ENCODE data around the gene ATF6. TPM values are rescaled to one million over a fixed set of nuclear protein-coding genes. Genes with fewer than 3 reads are reported as not detected.

ATF6 gene
- total and polyA plus RNA-seq, 2 donors (not counting 1 experiment from before 2014, with no cell fraction given): 5.7 to 26.6 TPM

DNA sequence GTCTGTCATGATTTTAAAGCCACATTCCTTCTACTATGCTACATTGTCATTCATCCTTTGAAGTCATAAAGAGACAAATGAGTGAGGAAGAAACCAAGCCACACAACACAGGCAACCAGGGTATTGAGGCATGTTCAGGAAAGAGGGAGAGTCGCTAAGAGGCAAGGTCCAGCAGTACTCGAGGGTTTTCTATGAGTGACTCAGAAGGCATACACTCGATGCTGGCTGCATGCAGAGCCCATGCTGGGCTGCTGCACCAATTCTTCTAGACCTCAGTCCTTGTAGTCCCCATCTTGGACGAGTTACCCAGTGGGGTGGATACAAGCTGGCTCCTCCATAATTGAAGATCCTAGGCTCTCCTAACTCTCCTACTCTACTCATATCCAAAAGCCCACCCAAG lies 199.9 kb downstream of the ATF6 start:
- Histone ChIP-seq H3K27ac (ENCODE audit: low read length in 2 of 2) (no peak overlapping the region), H3K9me3 (ENCODE audit: control extremely low read depth in 1 of 3, control insufficient read depth in 2 of 3, insufficient read depth in 1 of 3, low read length in 2 of 3) (no peaks in the 10 kb centered on the region), H3K4me3 (ENCODE audit: control extremely low read depth in 1 of 5, extremely low read depth in 1 of 5, insufficient read depth in 1 of 5, low read depth in 2 of 5, low read length in 4 of 5) (no peak overlapping the region), H2AFZ (ENCODE audit: insufficient read depth, low read depth, low read length, poor library complexity, severe bottlenecking) (no peak overlapping the region), H3K36me3 (replicated peaks in 1 of 2; ENCODE audit: control extremely low read depth in 1 of 2, control insufficient read depth in 1 of 2, extremely low read depth in 1 of 2, insufficient read depth in 2 of 2, low read length in 1 of 2) (peaks cover 0 to 18% of the 10 kb centered on the region in 2 experiments), H3K79me2 (ENCODE audit: control insufficient read depth, insufficient read depth, low read length) (no peaks in the 10 kb centered on the region), H3K4me1 (ENCODE audit: control insufficient read depth in 2 of 2, insufficient read depth in 2 of 2, low read length in 2 of 2) (no peaks in the 10 kb centered on the region), H4K20me1 (ENCODE audit: control insufficient read depth, insufficient read depth, low read length, poor library complexity, severe bottlenecking) (no peaks in the 10 kb centered on the region), H3K4me2 (replicated peaks; ENCODE audit: low read depth, low read length, poor library complexity, severe bottlenecking) (no peak overlapping the region), H3K9ac (ENCODE audit: low read length) (no peak overlapping the region), H3K27me3 (replicated peaks in 1 of 4; ENCODE audit: control extremely low read depth in 1 of 4, control insufficient read depth in 3 of 4, insufficient read depth in 4 of 4, low read length in 3 of 4) (no peaks in the 10 kb centered on the region)
- ATAC-seq (ENCODE audit: low read depth) (no peak), DNase-seq (no peak)
- Mint-ChIP-seq H3K27me3 (no peaks in the 10 kb centered on the region), H3K27ac (no peak overlapping the region), H3K4me3 (no peak overlapping the region), H3K9me3 (ENCODE audit: insufficient read depth) (no peaks in the 10 kb centered on the region), H3K4me1 (peaks cover 10% of the 10 kb centered on the region)
- intact Hi-C loops (cut with micrococcal nuclease): no loop called here
- TF ChIP-seq EZH2 (IDR thresholded peaks at IDR 0.05; ENCODE audit: borderline replicate concordance, insufficient read depth, low read depth, low read length, poor library complexity, severe bottlenecking): no peak
- TF ChIP-seq, protein P1, sequence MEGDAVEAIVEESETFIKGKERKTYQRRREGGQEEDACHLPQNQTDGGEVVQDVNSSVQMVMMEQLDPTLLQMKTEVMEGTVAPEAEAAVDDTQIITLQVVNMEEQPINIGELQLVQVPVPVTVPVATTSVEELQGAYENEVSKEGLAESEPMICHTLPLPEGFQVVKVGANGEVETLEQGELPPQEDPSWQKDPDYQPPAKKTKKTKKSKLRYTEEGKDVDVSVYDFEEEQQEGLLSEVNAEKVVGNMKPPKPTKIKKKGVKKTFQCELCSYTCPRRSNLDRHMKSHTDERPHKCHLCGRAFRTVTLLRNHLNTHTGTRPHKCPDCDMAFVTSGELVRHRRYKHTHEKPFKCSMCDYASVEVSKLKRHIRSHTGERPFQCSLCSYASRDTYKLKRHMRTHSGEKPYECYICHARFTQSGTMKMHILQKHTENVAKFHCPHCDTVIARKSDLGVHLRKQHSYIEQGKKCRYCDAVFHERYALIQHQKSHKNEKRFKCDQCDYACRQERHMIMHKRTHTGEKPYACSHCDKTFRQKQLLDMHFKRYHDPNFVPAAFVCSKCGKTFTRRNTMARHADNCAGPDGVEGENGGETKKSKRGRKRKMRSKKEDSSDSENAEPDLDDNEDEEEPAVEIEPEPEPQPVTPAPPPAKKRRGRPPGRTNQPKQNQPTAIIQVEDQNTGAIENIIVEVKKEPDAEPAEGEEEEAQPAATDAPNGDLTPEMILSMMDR (IDR thresholded peaks at IDR 0.05): no peak
- ChIA-PET CTCF (interaction anchor here (0.8 kb wide), 1 partner anchor 336 kb away, joined by 3 read pairs; no protein-coding TSS in a partner anchor), POLR2A (no interaction called here)
- WGBS (ENCODE audit: insufficient coverage): 98% methylated on average over 4 of the region's 4 CpGs

DNA sequence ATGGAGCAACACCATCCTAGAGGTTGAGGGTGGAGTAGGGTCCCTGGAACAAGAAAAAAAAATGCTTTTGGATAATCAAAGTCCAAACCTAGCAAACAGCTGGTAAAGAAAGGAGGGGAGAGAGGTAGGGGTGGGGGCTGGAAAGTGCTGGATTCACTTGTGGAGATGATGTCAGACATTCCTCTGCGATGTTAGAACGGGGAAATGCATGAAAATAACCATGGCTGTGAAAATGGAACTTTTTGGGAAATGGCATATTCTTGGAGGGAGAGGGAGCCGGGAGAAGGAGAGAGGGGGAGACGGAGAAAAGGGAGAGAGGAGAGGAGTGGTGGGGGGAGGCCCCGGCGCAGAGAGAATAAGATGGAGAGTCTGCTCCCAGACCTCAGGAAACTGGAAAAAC lies 203.9 kb downstream of the ATF6 start:
- Mint-ChIP-seq H3K27ac (no peak overlapping the region), H3K9me3 (ENCODE audit: insufficient read depth) (no peaks in the 10 kb centered on the region), H3K4me1 (no peaks in the 10 kb centered on the region), H3K4me3 (no peak overlapping the region), H3K27me3 (no peaks in the 10 kb centered on the region)
- H3K4me3 ChIP-seq (ENCODE audit: control extremely low read depth in 1 of 5, extremely low read depth in 1 of 5, insufficient read depth in 1 of 5, low read depth in 2 of 5, low read length in 4 of 5): no peak overlapping the region
- no peak for TF ChIP-seq EZH2 (IDR thresholded peaks at IDR 0.05; ENCODE audit: borderline replicate concordance, insufficient read depth, low read depth, low read length, poor library complexity, severe bottlenecking)
- TF ChIP-seq, protein P1 (IDR thresholded peaks at IDR 0.05): no peak
- H3K27ac ChIP-seq (ENCODE audit: low read length in 2 of 2): no peak overlapping the region
- H3K79me2 ChIP-seq (ENCODE audit: control insufficient read depth, insufficient read depth, low read length): no peaks in the 10 kb centered on the region
- DNase-seq (no peak), ATAC-seq (ENCODE audit: low read depth) (no peak)
- H4K20me1 ChIP-seq (ENCODE audit: control insufficient read depth, insufficient read depth, low read length, poor library complexity, severe bottlenecking): no peaks in the 10 kb centered on the region
- H3K9ac ChIP-seq (ENCODE audit: low read length): no peak overlapping the region
- WGBS (ENCODE audit: insufficient coverage): 99% methylated on average over 6 of the region's 6 CpGs
- no peaks in the 10 kb centered on the region for H3K27me3 ChIP-seq (replicated peaks in 1 of 4; ENCODE audit: control extremely low read depth in 1 of 4, control insufficient read depth in 3 of 4, insufficient read depth in 4 of 4, low read length in 3 of 4)
- ChIA-PET CTCF (no interaction called here), POLR2A (no interaction called here)
- no peaks in the 10 kb centered on the region for H3K9me3 ChIP-seq (ENCODE audit: control extremely low read depth in 1 of 3, control insufficient read depth in 2 of 3, insufficient read depth in 1 of 3, low read length in 2 of 3)
- H3K36me3 ChIP-seq (replicated peaks in 1 of 2; ENCODE audit: control extremely low read depth in 1 of 2, control insufficient read depth in 1 of 2, extremely low read depth in 1 of 2, insufficient read depth in 2 of 2, low read length in 1 of 2): peaks cover 0 to 2% of the 10 kb centered on the region in 2 experiments
- H3K4me1 ChIP-seq (ENCODE audit: control insufficient read depth in 2 of 2, insufficient read depth in 2 of 2, low read length in 2 of 2): no peaks in the 10 kb centered on the region
- no peak overlapping the region for H2AFZ ChIP-seq (ENCODE audit: insufficient read depth, low read depth, low read length, poor library complexity, severe bottlenecking)
- intact Hi-C loops (cut with micrococcal nuclease): no loop called here
- no peak overlapping the region for H3K4me2 ChIP-seq (replicated peaks; ENCODE audit: low read depth, low read length, poor library complexity, severe bottlenecking)
